Stimulated activated CD4-positive, alpha-beta T cell treated with anti-CD3 and anti-CD28 coated beads, Interleukin-1b, Interleukin-23, amount 100 ng/mL, for 48 hours (primary cell): ENCODE data around the gene ZNF385B.
"Not testable (repeated sequence)": the region's sequence is repeated elsewhere in the genome, so short reads cannot be mapped to it uniquely, and the experiment has no call there.

Experiments
- DNase-seq: peaks from one replicate; pipeline ENCODE4 v3.0.0-alpha.2; 2020

The ZNF385B gene

GRCh38 chr2:179861416-179862067, at the start of gene ZNF385B:
TSS of gene ZNF385B (minus strand) at chr2:179861612.
- no peak for DNase-seq

GRCh38 chr2:179910735-179911113, 49.3 kb upstream of the ZNF385B start:
- DNase-seq = no peak

DNA sequence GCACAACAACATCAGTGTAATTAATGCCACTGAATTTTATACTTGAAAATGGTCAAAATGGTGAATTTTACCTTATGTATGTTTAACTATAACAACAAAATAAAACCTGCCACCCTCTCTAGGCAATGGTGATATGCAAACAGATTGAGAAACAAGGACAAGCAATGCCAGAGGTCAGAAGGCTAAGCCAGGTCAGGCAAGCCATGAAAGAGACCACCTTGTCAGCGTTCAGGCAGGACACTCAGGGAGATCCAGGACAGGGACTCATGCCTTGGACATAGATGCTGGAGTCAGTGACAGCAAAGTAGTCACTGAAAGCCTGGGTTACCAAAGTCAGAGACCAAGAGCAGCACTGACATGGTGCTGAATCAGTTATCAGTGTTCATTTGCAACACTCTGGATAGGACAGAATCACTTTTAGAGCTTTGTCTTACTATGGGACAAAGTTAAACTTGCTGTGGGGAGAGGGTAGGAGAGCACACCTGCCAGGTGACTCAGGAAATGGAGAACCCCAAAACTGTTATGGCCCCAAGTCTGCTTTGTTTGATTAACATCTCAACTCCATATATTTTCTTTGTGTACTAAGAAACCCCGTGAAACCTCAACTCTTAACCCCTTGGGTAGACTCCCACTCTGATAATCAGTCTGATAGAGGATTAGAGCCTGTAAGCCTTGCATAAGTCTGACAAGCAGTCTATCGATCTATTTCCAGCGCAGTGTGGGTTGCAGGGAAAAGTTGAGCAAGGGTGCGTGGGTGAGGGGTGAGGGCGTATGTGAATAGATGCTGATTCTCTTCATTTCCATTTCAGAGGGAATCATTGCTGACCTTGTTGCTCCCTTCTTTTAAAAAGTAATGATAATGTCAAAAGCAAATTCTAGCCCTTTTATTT, 48.7 kb upstream of the ZNF385B start:
- DNase-seq = no peak

DNA sequence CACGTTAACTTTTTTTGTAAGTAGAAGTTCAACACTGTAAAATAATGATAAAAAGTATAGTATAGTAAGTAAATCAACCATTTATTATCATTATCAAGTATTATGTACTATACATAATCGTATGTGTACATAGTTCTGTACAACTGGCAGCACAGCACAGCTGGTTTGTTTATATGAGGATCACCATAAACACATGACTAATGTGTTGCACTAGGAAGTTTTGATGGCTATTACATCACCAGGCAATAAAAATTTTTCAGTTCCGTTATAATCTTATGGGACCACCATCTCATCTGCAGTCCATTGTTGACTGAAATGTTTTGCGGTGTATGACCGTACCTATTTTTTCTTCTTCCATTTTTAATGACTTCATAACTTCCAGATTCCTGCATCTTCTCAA, 39.2 kb upstream of the ZNF385B start:
- no peak for DNase-seq

GRCh38 chr2:179899666-179900065, 38.3 kb upstream of the ZNF385B start:
- no peak for DNase-seq

DNA sequence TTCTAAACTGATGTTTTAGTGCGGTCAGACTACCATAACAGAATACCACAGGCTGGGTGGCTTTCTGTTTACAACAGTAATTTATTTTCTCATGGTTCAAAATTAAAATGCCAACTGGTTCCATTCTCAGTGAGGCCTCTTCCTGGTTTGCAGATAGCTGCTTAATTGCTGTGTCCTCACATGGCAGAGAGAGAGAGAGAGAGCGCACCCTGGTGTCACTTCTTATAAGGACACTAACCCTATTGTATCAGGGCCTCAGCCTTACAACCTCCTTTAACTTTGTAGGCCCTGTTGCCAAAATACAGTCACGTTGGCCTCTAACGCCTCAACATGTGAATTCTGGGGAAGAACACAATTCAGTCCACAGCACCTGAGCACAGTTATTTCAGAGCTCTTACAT, 37.5 kb upstream of the ZNF385B start:
- DNase-seq = peak; percentile 5

DNA sequence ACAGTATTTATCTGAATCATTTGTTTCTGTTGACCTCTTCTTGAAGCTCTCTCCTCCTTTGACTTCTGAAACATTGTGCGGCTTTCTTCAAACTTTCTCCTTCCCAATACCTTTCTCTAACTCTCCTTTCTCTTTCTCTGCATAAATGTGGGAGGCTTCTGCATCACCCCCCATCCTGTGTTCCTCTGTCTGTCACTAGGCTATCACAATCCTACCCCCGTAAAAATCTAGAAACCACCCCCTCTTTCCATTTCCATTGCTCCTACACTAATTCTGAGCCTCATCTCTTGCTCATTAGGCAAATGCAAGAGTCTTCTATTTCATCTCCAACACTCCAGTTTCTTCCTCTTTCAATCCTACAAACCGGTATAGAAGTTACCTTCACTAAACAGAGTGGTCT, 32.2 kb upstream of the ZNF385B start:
- DNase-seq = no peak

- no peak for DNase-seq
These were observed 29.8 kb upstream of the ZNF385B start for GRCh38 chr2:179891237-179891636.

GRCh38 chr2:179890666-179891065, 29.3 kb upstream of the ZNF385B start:
- DNase-seq = no peak

- DNase-seq = not testable (repeated sequence)
These were observed 27.2 kb upstream of the ZNF385B start for GRCh38 chr2:179888642-179889041.

DNA sequence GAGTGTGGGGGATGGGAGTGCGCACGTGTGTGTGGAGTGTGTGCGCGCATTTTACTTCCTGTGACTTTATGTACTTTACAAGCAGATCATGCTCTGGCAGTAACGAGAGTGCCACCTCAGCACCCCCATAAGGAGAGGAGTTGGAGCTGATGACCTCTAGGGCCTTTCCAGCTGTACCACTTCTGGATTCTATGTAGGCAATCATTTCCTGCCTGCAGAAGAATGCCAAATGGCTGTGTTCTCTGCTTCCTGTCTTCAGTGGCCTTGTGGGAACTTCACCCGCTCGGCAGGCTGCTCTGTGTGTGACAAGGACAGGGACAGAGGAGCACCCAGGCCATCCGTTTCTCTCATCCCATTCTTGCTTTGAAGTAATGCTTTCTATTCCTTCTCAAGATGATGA, 22.8 kb upstream of the ZNF385B start:
- DNase-seq = no peak

GRCh38 chr2:179882851-179883806, 21.7 kb upstream of the ZNF385B start:
- no peak for DNase-seq

DNA sequence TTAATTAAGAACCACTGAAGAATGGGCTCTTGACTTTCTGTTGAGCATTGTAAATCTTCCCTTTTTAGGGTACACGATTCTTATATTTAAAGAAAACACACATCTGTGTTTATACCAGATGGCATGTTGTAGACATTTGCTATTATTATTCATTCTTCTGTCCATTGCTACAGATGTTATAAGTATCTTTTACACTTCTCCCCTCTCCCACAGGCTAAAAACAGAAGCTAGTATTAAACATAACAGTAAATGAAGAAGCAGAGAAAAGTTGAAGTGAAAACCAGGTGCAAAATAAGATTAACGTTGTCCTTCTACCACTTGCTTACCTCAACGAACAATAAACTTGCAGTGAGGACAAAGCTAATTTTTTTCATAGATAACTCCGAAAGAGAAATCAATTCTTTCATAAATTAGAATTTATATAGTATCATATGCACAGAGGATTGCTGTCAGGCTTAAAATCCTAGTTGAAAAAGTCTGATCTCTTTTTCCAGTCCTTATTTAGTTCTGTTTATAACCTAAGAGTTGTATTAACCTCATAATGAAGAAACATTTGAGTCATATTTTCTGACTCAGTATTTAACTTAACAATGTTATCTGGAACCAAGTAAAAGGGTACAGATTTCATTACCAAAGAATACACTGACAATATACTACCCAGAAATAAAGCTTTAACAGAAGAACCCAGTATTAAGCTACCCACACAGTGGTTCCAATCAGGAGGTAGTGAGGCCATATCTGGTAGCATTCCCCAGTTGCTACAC, 16.4 kb upstream of the ZNF385B start:
- no peak for DNase-seq

DNA sequence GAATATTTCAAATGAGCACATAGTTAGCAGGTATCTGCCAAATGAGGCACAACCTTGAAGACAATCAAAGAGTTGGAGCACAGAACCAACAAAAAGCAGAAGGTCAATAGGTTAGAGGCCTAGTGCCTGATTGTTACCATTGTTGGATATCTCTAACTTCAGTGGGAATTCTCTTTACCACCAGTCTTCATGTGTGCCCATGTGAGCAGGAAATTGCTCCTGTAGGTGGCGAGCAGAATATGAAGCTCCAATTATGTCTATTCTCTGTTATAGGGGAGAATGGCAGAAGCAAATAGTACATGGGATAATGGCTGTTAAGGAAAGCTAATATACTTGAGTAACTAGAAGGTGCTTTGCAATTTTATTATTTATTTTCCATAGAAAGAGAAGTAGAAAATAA, 14.9 kb upstream of the ZNF385B start:
- DNase-seq = no peak

- no peak for DNase-seq
These were observed 14.5 kb upstream of the ZNF385B start for GRCh38 chr2:179875864-179876263.

DNA sequence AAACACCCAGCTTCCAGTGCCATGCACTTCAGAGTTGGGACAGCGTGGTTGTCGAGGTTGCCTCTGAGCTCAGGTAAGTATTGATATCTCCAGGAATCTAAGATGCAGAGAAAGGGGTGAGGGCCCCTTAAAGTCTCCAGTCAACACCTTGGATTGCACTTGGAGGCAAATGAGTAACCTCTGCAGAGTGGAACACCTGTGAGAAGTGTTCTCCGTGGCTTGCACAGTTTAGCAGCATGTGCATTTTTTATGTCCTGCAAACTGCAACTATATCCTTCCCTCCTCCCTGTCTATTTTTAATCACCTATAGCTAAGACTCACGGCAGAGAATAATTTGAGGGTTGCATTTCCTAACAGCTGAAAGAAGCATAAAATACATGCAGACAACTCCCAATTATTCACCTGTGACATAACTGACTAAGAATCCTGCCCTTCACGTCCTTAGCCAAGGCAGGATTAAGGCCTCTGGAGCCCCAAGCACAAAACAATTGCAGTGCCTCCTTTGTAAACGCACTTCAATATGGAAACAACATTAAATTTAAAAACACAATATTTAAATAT, 1.6 kb upstream of the ZNF385B start:
- DNase-seq = no peak

- DNase-seq = no peak
These were observed 391 bp downstream of the ZNF385B start for GRCh38 chr2:179861027-179861415.

DNA sequence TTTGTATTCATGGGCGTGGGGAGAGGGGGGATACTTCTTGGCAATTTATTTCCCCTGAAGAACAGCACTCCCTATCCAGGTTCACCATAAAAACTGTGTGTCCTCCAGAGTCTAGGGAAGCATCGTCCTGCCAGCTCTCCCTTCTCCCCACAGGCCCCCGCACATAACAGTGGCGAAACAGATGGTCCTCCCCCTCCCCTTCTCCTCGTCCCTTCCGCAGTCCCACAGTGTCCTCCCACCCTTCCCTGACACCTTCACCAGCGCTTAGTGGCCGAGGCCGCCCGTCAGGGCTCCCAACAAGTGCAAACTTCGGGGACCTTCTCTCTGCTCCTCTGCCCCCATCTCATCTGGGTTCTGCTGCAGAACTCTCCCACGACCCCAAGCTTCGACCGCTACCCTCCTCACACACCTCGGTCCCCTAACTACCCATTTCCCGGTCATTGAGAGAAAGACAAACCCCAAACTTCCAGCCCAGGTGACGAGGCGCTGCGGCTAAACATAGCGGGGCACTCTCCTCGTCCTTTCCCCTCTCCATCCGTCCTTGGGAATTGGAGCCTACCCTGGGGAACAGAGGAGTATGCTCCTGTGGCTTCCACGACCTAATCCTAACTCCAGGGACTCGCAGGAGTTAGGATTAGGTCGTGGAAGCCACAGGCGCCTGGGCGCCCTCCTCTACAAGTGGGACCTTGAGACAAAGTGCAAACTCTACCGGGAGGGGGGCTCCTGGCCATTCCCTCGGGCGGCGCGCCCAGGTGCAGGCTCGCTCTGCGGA, 971 bp downstream of the ZNF385B start:
- no peak for DNase-seq

DNA sequence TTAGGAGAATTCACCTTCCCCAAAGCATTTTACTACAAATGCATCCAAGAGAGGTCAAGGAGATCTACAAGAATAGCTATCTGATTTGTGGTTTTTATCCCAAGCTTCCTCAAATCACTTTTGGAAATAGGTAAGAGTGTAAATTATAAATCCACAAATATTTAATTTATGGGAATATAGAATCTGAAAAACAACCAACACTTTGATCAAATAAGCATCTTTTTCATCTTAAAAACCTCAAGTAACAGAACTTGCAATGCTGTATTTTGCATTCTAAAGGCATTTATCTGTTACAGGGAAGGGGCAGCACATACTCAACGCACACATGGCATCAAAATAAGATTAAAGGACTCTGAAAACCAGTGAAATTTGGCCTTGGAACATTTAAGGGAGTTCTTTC, 1.9 kb downstream of the ZNF385B start:
- DNase-seq = no peak

- DNase-seq = no peak
These were observed 4.2 kb downstream of the ZNF385B start for GRCh38 chr2:179857236-179857635.

DNA sequence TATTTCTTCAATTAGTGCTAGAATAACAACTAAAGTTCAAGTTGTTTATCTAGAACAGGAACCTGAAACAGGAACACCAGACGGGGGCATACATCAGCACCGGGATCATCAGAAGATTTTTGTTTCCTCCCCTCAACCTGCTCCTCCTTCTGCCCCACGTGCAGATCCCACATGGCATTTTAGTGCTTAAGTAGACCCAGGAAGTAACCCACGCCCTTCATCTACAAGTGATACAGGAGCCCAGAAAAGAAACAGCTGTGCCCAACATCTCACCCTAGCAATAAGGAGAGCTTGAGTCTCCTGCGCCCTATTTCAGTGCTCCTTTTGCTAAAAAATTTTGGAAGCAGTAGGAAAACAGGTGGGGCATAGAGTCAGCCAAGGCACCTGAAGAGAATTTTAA, 5.2 kb downstream of the ZNF385B start:
- no peak for DNase-seq
